ENCODE results near the gene TFPI2.

- TF ChIP-seq CTCF (IDR thresholded peaks at IDR 0.05) (no peak), POLR2AphosphoS5 (IDR thresholded peaks at IDR 0.05) (no peak)
Measured at GRCh38 chr7:93856323-93856722, 34.2 kb downstream of the TFPI2 start.

All from prostate gland (tissue), 2 donors.